ENCODE data around the gene CARD18. TPM values are rescaled to one million over a fixed set of nuclear protein-coding genes. Genes with fewer than 3 reads are reported as not detected.

CARD18 gene
- total RNA-seq, 1 experiment from 2014 or later, result not detected

DNA sequence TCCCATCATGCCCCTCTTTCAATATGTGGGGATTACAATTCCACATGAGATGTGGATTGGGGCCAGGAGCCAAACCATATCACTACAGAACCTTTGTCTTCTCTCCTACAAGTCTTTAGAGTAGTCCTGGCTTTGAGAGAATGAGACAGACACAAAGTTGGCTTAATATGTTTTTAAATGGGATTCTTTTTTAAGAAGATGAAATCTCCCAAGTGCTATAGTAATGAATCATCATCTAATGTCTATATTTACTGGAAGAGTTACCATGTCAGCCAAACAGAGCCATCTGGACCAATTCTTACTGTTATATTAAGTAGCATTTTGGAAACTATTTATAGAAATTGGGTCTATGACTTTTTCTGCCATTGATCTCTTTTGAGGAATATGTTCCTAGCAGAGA, 38.1 kb upstream of the CARD18 start:
- Mint-ChIP-seq H3K4me3 (no peak overlapping the region), H3K27ac (no peak overlapping the region), H3K4me1 (no peaks in the 10 kb centered on the region), H3K9me3 (no peaks in the 10 kb centered on the region), H3K27me3 (ENCODE audit: low read depth) (no peaks in the 10 kb centered on the region), H3K36me3 (no peaks in the 10 kb centered on the region)
- TF ChIP-seq, protein P1, sequence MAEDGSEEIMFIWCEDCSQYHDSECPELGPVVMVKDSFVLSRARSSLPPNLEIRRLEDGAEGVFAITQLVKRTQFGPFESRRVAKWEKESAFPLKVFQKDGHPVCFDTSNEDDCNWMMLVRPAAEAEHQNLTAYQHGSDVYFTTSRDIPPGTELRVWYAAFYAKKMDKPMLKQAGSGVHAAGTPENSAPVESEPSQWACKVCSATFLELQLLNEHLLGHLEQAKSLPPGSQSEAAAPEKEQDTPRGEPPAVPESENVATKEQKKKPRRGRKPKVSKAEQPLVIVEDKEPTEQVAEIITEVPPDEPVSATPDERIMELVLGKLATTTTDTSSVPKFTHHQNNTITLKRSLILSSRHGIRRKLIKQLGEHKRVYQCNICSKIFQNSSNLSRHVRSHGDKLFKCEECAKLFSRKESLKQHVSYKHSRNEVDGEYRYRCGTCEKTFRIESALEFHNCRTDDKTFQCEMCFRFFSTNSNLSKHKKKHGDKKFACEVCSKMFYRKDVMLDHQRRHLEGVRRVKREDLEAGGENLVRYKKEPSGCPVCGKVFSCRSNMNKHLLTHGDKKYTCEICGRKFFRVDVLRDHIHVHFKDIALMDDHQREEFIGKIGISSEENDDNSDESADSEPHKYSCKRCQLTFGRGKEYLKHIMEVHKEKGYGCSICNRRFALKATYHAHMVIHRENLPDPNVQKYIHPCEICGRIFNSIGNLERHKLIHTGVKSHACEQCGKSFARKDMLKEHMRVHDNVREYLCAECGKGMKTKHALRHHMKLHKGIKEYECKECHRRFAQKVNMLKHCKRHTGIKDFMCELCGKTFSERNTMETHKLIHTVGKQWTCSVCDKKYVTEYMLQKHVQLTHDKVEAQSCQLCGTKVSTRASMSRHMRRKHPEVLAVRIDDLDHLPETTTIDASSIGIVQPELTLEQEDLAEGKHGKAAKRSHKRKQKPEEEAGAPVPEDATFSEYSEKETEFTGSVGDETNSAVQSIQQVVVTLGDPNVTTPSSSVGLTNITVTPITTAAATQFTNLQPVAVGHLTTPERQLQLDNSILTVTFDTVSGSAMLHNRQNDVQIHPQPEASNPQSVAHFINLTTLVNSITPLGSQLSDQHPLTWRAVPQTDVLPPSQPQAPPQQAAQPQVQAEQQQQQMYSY (CRISPR knock-in tag; IDR thresholded peaks at IDR 0.05), result no peak
- TF ChIP-seq SMAD3 (CRISPR knock-in tag; IDR thresholded peaks at IDR 0.05; ENCODE audit: borderline replicate concordance), result no peak
- no peak for TF ChIP-seq KAT7 (CRISPR knock-in tag; IDR thresholded peaks at IDR 0.05; ENCODE audit: borderline replicate concordance)
- no peak for TF ChIP-seq PRRX2 (CRISPR knock-in tag; IDR thresholded peaks at IDR 0.05)
- TF ChIP-seq FOXK1 (CRISPR knock-in tag; IDR thresholded peaks at IDR 0.05), result no peak
- no peak for TF ChIP-seq FOXP1 (CRISPR knock-in tag; IDR thresholded peaks at IDR 0.05; ENCODE audit: borderline replicate concordance)
- TF ChIP-seq GABPB1 (CRISPR knock-in tag; IDR thresholded peaks at IDR 0.05), result no peak
- TF ChIP-seq NR2C2 (CRISPR knock-in tag; IDR thresholded peaks at IDR 0.05), result no peak
- no peak for DNase-seq (ENCODE audit: low spot score)
- ATAC-seq, result no peak
- ChIA-PET POLR2A (no interaction called here), CTCF (no interaction called here)

DNA sequence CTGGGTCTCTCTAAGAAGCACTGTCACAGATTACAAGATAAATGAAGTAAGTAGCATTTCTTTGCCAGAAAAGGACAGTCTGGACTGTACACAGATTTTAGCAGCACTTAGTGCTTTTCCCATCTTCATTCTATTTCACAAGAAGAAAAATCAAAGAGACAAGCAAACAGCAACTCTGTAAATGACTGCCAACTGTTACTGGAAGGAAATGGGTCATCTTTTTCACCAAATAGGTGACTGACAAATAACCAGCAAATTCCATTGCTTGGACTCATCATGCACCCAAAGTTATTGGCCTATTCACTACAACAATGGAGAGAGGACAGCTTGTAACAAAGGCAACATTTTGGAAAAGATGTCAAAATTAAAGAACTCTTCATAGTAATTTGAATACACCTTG, 28.9 kb upstream of the CARD18 start:
- H3K4me3 Mint-ChIP-seq, result no peak overlapping the region
- H3K9me3 Mint-ChIP-seq, result peaks cover 21% of the 10 kb centered on the region
- POLR2A ChIA-PET, result no interaction called here
- peaks cover 6% of the 10 kb centered on the region; the same call in 1 of the 2 replicates for H3K36me3 Mint-ChIP-seq
- H3K27me3 Mint-ChIP-seq (ENCODE audit: low read depth), result no peaks in the 10 kb centered on the region
- no peak for DNase-seq (ENCODE audit: low spot score)
- CTCF ChIA-PET, result no interaction called here
- no peak for TF ChIP-seq KAT7 (CRISPR knock-in tag; IDR thresholded peaks at IDR 0.05; ENCODE audit: borderline replicate concordance)
- TF ChIP-seq, protein P2, sequence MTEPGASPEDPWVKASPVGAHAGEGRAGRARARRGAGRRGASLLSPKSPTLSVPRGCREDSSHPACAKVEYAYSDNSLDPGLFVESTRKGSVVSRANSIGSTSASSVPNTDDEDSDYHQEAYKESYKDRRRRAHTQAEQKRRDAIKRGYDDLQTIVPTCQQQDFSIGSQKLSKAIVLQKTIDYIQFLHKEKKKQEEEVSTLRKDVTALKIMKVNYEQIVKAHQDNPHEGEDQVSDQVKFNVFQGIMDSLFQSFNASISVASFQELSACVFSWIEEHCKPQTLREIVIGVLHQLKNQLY (CRISPR knock-in tag; IDR thresholded peaks at IDR 0.05), result no peak
- TF ChIP-seq ELF4 (CRISPR knock-in tag; IDR thresholded peaks at IDR 0.05; ENCODE audit: low read depth), result no peak
- ATAC-seq, result no peak
- H3K4me1 Mint-ChIP-seq, result no peaks in the 10 kb centered on the region
- H3K27ac Mint-ChIP-seq, result no peak overlapping the region

DNA sequence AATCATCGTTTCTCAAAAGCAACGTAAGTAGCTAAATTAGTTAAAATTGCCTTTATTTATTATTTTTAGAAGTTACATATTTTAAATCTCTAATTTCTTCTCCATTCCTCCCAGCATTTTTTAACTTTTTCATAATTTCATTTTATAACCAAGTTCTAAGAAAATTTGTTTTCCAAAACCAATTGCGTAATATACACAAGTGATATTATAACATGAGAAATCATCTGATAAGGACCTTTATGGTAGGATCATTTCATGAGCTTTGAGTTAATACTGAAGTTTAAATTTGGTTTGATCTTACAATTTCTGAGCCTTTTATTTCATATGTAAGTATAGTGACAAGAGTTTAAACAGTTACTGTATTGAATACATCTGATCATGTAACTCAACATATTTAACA, 27.7 kb upstream of the CARD18 start:
- Mint-ChIP-seq H3K9me3 (peaks cover 28% of the 10 kb centered on the region), H3K36me3 (peaks cover 6% of the 10 kb centered on the region; the same call in 1 of the 2 replicates), H3K4me3 (no peak overlapping the region), H3K27ac (no peak overlapping the region), H3K4me1 (no peaks in the 10 kb centered on the region), H3K27me3 (ENCODE audit: low read depth) (no peaks in the 10 kb centered on the region)
- no peak for DNase-seq (ENCODE audit: low spot score)
- ChIA-PET POLR2A (no interaction called here), CTCF (no interaction called here)
- TF ChIP-seq ZNF416 (CRISPR knock-in tag; IDR thresholded peaks at IDR 0.05) (no peak), MXD4 (CRISPR knock-in tag; IDR thresholded peaks at IDR 0.05; ENCODE audit: borderline replicate concordance) (no peak), NFATC4 (CRISPR knock-in tag; IDR thresholded peaks at IDR 0.05) (no peak), EMX1 (CRISPR knock-in tag; IDR thresholded peaks at IDR 0.05) (no peak), CBFB (CRISPR knock-in tag; IDR thresholded peaks at IDR 0.05; ENCODE audit: low read depth) (no peak)
- TF ChIP-seq, protein P3, sequence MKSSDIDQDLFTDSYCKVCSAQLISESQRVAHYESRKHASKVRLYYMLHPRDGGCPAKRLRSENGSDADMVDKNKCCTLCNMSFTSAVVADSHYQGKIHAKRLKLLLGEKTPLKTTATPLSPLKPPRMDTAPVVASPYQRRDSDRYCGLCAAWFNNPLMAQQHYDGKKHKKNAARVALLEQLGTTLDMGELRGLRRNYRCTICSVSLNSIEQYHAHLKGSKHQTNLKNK (CRISPR knock-in tag; IDR thresholded peaks at IDR 0.05), result no peak
- TF ChIP-seq, protein P4, sequence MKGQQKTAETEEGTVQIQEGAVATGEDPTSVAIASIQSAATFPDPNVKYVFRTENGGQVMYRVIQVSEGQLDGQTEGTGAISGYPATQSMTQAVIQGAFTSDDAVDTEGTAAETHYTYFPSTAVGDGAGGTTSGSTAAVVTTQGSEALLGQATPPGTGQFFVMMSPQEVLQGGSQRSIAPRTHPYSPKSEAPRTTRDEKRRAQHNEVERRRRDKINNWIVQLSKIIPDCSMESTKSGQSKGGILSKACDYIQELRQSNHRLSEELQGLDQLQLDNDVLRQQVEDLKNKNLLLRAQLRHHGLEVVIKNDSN (CRISPR knock-in tag; IDR thresholded peaks at IDR 0.05), result no peak
- TF ChIP-seq, protein P5, sequence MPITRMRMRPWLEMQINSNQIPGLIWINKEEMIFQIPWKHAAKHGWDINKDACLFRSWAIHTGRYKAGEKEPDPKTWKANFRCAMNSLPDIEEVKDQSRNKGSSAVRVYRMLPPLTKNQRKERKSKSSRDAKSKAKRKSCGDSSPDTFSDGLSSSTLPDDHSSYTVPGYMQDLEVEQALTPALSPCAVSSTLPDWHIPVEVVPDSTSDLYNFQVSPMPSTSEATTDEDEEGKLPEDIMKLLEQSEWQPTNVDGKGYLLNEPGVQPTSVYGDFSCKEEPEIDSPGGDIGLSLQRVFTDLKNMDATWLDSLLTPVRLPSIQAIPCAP (CRISPR knock-in tag; IDR thresholded peaks at IDR 0.05), result no peak
- ATAC-seq, result no peak

Measured in WTC11 (cell line).